Astrocyte of the cerebellum (primary cell): ENCODE measurements around the gene EVC.

Source experiments
- DNase-seq: peaks from one replicate; pipeline ENCODE4 v3.0.0-alpha.2; 2011; ENCODE audit warnings: low read depth
- H3K4me3 ChIP-seq: 2 replicates; pipeline ENCODE4 v1.5.1; 2011; ENCODE audit warnings: mild to moderate bottlenecking, low read depth, low read length, moderate library complexity
- CTCF ChIP-seq: IDR thresholded peaks from 2 replicates; pipeline ENCODE4 v1.5.1; 2012; ENCODE audit warnings: low read length, low read depth, moderate library complexity, mild to moderate bottlenecking; ENCODE audit errors: missing control alignments
- in situ Hi-C: cut with HindIII; loops from 2 replicates; pipeline ENCODE4 v1.10.0; 2017; ENCODE audit warnings: low sequenced_read_pairs

The EVC gene

GRCh38 chr4:5798946-5799345 lies 87.9 kb downstream of the EVC start:
- no peak for DNase-seq
- no peak overlapping the region for H3K4me3 ChIP-seq
- TF ChIP-seq CTCF: no peak
- in situ Hi-C loops: no loop called here

- no peak for DNase-seq
- in situ Hi-C loops: no loop called here
- no peak for TF ChIP-seq CTCF
- H3K4me3 ChIP-seq: no peak overlapping the region
These were observed 88.4 kb downstream of the EVC start for GRCh38 chr4:5799406-5799805.

GRCh38 chr4:5800496-5800895 lies 89.5 kb downstream of the EVC start:
- H3K4me3 ChIP-seq: no peak overlapping the region
- no peak for DNase-seq
- TF ChIP-seq CTCF: no peak
- in situ Hi-C loops: loop anchor here (25.0 kb wide), 1 partner anchor 788 kb away; the partner anchor contains the start of gene CYTL1

GRCh38 chr4:5801696-5802095 lies 90.7 kb downstream of the EVC start:
- no peak for TF ChIP-seq CTCF
- in situ Hi-C loops: loop anchor here (25.0 kb wide), 1 partner anchor 789 kb away; the partner anchor contains the start of gene CYTL1
- H3K4me3 ChIP-seq: no peak overlapping the region
- DNase-seq: no peak

GRCh38 chr4:5802565-5802964 lies 91.6 kb downstream of the EVC start:
- DNase-seq: no peak
- in situ Hi-C loops: loop anchor here (25.0 kb wide), 1 partner anchor 790 kb away; the partner anchor contains the start of gene CYTL1
- H3K4me3 ChIP-seq: no peak overlapping the region
- no peak for TF ChIP-seq CTCF

- in situ Hi-C loops: loop anchor here (25.0 kb wide), 1 partner anchor 792 kb away; the partner anchor contains the start of gene CYTL1
- peak; percentile 5 for TF ChIP-seq CTCF
- H3K4me3 ChIP-seq: no peak overlapping the region
- no peak for DNase-seq
These were observed 93.7 kb downstream of the EVC start for GRCh38 chr4:5804656-5805055.
